ENCODE data around the gene SSTR3.

The SSTR3 gene

DNA sequence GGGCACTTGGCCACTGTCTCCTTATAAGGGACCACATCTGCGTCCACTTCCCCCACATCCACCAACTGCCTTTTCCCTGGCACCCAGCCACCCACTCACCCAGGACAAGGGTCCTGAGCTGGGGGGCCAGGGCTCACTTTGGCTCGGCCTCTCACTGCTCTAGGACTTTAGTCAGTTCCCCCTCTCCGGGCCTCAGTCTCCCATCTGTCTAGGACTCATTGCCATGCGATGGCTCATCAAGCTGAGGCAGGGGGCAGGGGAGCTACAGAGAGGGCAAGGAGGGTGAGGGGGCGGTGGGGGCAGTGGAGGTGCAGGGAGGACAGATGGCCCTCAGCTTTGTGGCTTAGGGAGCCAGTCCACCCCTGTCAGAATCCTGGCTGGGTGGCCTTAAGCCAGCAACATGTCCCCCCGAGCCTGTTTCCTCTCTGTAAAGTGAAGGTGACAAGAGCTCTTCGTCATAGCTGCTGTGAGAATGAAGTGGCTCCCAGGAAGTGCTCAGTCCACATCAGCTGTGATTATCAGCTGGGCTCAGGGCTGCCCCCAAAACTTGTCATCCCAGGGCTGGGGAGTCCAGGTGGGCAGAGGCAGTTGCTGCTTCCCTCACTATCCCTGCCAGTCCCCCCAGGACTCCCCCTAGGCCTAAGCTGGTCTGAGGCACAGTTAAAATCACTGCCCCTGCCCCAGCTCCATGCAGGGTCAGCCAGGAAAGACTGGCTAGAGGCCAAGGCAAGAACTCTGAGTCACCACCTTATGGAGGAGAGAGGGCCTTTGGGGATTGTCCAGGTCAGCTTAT lies 16.9 kb upstream of the SSTR3 start:
- no peak for DNase-seq (ENCODE audit: low read depth, low spot score)

- DNase-seq (ENCODE audit: low read depth, low spot score) = no peak
Observed at GRCh38 chr22:37228106-37229011, 16.1 kb upstream of the SSTR3 start.

- no peak for DNase-seq (ENCODE audit: low read depth, low spot score)
Observed at GRCh38 chr22:37226514-37226913, 14.2 kb upstream of the SSTR3 start.

- no peak for DNase-seq (ENCODE audit: low read depth, low spot score)
Observed at GRCh38 chr22:37226087-37226486, 13.8 kb upstream of the SSTR3 start.

GRCh38 chr22:37225481-37225880 lies 13.2 kb upstream of the SSTR3 start:
- no peak for DNase-seq (ENCODE audit: low read depth, low spot score)

- no peak for DNase-seq (ENCODE audit: low read depth, low spot score)
Observed at GRCh38 chr22:37224757-37225420, 12.6 kb upstream of the SSTR3 start.

GRCh38 chr22:37223965-37224551 lies 11.8 kb upstream of the SSTR3 start:
- no peak for DNase-seq (ENCODE audit: low read depth, low spot score)

DNA sequence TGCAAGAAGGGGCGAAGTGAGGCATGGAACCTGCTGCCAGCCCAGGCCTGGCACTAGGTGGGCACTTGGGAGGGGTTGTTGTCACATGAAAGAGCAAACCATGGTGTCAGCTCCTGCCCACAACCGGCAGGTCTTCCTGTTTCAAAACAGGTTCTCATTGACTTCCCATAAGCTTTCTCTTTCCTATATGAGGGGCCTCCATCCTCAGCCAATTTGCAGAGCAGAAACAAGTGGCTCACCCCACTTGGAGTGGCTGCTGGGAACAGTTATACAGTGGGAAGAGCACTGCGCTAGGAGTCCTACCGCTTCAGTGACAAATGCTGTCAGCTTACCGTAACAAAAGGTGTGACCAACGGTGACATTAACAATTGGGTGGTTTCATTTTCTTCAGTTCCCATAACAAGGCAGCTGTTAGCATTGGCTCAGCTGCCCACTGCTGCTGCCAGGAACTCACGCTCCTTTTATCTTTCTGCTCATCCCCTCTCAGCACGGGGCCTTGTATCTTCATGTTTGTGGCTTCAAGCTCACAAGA lies 10.2 kb upstream of the SSTR3 start:
- no peak for DNase-seq (ENCODE audit: low read depth, low spot score)

DNA sequence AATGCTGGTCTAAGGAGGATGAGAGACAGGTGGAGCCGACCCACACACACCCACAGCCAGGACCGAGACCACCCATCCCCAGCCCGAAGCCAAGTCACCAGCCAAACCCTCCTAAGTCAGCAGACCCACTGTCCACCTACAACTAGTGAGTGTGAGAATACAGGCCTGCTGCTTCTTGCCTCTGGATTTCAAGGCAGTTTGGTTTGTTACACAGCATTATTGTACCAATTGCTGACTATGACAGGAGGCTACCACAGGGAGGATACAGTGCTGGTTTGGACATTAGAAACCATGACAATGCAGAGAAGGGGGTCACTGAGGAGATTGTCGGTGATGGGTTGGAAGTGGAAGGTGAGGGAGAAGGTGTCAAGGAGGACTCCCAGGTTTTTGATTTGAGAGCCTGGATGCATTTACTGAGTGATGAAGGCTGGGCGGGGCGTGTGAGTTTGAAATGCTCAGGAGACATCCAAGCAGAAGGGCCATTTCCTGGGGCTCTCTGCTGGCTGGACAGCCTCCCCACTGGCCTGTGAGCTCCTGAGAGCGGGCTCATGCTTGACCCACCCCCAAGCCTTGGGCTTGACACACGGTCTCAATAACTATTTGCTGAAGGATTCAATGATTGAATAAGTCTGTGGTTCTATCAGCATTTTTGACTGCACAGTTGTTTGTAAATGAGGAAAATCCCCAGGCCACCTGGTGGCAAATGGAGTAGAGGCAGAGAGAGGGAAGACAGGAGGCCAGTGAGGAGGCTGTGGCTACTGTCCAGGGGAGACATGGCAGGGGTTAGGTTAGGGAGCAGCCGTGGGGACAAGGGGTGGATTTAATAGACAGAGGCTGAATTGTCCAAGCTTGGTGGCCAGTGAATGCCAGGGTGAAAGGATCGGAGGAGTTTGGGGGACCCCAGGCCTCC lies 9.4 kb upstream of the SSTR3 start:
- no peak for DNase-seq (ENCODE audit: low read depth, low spot score)

DNA sequence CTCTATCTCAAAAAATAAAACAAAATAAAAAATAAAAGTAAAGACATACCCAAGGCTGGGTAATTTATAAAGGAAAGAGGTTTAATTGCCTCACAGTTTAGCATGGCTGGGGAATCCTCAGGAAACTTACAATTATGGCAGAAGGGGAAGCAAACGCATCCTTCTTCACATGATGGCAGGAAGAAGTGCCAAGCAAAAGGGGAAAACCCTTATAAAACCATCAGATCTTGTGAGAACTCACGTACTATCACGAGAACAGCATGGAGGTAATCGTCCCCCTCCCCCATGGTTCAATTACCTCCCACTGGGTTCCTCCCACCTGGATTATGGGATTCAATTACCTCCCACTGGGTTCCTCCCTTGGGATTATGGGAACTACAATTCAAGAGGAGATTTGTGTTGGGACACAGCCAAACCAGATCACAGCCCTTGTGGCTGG lies 8.3 kb upstream of the SSTR3 start:
- no peak for DNase-seq (ENCODE audit: low read depth, low spot score)

DNA sequence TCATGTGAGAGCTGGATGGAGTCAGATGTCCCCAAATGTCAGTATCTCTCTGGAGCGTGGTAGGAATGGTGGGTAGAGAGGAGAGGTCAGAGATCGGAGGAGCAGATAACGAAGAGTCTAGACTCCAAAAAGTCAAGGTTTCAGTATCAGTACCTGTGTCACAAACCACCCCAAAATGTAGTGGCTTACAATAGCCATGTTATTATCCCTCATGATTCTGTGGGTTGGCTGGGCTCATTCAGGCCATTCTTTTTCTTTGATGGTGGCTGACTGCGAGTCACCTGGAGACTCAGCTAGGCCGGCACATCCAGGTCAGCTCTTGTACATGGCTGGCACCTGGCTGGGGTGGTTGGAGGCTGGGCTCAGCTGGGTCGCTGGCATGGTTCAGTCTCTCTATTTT lies 7.3 kb upstream of the SSTR3 start:
- DNase-seq (ENCODE audit: low read depth, low spot score) = no peak

DNA sequence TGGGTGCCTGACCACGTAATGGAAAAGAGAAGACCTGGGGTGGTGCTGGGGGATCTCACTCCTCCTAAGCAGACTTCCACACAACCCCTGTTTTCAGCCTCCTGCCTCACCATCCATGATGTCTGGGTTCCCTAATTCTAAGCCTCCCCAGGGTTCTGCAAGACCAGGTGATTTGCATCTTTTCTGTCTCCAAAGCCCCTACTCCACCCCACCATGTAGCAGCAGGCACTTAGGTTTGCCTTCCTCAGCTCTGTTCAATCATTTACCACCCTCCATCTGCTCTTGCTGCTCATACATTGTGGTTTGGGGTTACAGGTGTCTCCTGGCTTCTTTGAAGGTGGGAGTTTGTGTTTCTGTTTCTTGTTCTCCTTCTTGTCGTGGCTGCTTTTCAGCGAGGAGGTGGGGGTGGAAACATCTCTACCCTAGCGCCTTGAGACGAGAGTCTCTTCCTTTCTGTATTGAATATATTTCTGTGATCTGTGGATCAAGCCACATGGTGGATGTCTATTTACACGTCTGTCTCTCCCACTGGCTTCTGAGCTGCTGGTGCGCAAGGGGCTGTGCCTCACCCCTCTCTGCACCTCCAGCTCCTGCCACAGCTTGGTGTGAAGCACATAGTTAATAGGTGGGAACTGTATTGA lies 6.6 kb upstream of the SSTR3 start:
- DNase-seq (ENCODE audit: low read depth, low spot score) = no peak

DNA sequence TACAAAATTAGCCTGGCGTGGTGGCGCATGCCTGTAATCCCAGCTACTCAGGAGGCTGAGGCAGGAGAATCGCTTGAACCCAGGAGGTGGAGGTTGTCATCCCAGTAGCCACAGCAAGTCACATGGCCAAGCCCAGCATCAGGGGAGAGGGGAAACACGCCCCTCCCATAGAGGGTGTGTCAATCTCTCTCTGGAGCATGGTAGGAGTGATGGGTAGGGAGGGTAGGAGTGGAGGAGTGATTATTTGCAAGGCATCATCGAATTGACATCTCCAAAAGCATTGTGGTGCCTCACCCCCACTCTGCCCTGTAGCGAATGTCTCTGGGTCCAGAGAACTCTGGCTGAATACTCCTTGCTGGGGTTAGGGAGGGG lies 6.1 kb upstream of the SSTR3 start:
- DNase-seq (ENCODE audit: low read depth, low spot score) = no peak

GRCh38 chr22:37215890-37216289 lies 3.6 kb upstream of the SSTR3 start:
- no peak for DNase-seq (ENCODE audit: low read depth, low spot score)

GRCh38 chr22:37214731-37215030 lies 2.4 kb upstream of the SSTR3 start:
- no peak for DNase-seq (ENCODE audit: low read depth, low spot score)

- no peak for DNase-seq (ENCODE audit: low read depth, low spot score)
Observed at GRCh38 chr22:37213941-37214730, 1.9 kb upstream of the SSTR3 start.

GRCh38 chr22:37213218-37213855 lies 1.1 kb upstream of the SSTR3 start:
- no peak for DNase-seq (ENCODE audit: low read depth, low spot score)

GRCh38 chr22:37211866-37212173 lies 457 bp downstream of the SSTR3 start:
- DNase-seq (ENCODE audit: low read depth, low spot score) = no peak

Data from ELF-1 (cell line).